ENCODE results near the gene DNAJC24.
"Not testable (repeated sequence)": the region's sequence is repeated elsewhere in the genome, so short reads cannot be mapped to it uniquely, and the experiment has no call there.

Gene DNAJC24, protein sequence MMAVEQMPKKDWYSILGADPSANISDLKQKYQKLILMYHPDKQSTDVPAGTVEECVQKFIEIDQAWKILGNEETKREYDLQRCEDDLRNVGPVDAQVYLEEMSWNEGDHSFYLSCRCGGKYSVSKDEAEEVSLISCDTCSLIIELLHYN

DNA sequence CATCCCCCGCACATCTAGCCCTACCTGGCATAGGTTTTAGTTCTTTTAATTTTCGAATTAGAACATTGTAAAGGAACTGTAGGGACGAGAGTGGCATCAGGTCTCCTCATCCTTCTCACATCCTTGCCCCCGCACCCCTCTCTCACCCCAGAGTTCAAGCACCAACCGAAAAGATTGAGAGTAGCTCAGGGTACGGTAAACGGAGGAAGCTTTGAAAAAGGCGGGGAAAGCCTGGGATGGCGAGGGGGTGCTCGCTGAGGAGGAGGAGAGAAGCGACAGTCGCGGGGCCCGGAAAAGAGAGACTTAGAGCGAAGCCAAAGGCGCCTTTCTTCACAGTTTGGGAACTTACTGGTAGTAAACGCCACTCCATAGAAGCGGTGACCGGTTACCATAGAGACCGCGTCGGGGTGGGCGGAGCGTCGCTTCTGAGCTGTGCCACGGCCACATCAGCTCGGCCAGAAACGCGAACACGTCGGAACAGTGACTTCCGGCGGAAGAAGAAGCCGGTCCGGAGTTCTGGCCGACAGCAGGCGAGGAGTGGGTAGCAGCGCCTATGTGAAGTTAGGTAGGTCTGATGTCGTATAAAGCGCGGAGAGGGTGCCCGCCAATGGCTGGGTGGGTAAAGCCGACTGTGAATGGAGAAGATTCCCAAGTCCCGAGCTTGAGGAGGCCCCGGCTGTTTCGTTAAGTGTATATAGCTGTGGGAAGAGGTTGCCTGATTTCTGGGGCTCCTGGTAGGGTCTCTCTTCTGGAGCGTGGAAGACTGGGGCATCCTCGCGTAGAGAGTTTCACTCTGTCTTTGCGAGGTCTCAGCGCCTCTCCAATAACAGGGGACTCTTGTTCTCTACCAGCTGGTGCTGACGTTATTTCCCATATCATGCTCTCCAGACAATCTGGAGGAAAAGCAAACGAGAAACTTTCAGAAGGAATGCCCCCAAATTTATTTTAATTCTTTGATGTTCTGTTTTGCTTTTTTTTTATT is at the start of gene DNAJC24, which contains the start of gene DCDC1:
Gene DNAJC24, plus strand, starts transcription at position 513 of the 982 bp plus-strand sequence. CDS start 889 bp downstream, outside the sequence.
Gene DCDC1, minus strand, starts transcription at position 392 of the 982 bp plus-strand sequence. CDS start 41,459 bp downstream, outside the sequence.
- DNase-seq (ENCODE audit: insufficient read length, low spot score) (peak; percentile 40), FAIRE-seq (peak; percentile 98)

- DNase-seq (ENCODE audit: insufficient read length, low spot score); FAIRE-seq: not testable (repeated sequence)
Observed at GRCh38 chr11:31321494-31321893, 48.2 kb upstream of the DNAJC24 start.

DNA sequence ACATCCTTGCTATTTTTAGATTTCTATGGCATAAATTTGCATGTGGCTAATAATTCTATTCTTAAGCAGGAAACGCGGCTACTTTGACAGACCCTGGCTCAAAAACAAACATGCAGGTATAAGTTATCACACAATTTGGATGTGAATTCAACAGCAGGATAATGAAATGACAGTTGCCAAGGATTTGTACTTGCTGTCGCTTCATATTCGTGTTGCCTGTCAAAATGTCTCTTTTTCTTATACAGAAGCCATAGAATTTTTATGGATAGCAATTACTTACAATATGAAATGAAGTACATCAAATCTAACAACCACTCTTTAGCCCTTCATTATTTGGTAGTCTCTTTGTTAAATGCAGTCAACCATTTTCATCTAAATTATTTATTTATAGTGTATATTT is 46.5 kb upstream of the DNAJC24 start:
- FAIRE-seq (no peak), DNase-seq (ENCODE audit: insufficient read length, low spot score) (no peak)

GRCh38 chr11:31325160-31325559 is 44.5 kb upstream of the DNAJC24 start:
- no peak for FAIRE-seq
- DNase-seq (ENCODE audit: insufficient read length, low spot score), result no peak

DNA sequence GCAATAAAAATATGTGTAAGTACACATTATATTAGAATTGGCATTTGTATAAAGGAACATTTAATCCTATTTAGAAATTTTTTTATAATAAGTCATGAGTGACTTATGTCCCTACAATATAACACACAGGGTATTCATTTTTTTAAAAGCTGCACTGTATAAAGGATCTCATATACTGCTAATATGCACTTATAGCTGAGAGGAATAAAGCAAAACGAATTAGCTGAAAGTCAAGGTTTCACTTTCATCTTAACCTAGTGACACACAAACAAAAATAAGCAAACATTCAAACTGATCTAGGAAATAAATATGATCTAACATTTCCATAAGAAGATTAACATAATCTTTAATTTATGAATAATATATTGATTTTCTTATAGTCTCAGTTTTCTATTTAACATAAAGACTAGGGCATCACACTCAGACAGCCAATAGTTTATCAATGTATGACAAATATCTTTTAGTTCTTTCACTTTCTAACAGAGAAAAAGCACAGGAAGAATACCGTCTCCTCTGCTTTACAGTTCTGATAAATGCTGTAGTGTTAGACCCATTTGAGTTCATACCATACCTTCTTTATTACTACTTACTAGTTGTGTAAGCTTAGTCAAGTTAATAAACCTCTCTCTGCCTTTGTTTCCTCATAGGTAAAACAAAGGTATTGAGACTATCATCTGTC is 43.1 kb upstream of the DNAJC24 start:
- no peak for DNase-seq (ENCODE audit: insufficient read length, low spot score)
- FAIRE-seq, result no peak

GRCh38 chr11:31327417-31327816 is 42.2 kb upstream of the DNAJC24 start:
- FAIRE-seq, result no peak
- DNase-seq (ENCODE audit: insufficient read length, low spot score), result no peak

DNA sequence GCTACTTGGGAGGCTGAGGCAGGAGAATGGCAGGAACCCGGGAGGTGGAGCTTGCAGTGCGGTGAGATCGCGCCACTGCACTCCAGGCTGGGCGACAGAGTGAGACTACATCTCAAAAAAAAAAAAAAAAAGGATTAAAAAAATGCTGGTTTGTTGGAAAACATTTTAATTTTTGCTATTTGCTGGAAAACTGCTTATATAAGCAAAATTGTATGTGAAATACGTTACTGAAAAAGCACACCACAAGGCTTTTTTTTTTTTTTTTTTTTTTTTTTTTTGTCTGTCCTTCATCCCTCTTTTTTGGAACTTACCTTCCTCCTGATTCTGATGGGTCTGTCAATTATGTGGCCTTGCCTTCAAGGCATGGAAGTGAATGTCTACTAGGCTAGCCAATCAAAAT is 41.0 kb upstream of the DNAJC24 start:
- FAIRE-seq (no peak), DNase-seq (ENCODE audit: insufficient read length, low spot score) (no peak)

- no peak for DNase-seq (ENCODE audit: insufficient read length, low spot score)
- FAIRE-seq, result no peak
Observed at GRCh38 chr11:31337806-31338205, 31.9 kb upstream of the DNAJC24 start.

DNA sequence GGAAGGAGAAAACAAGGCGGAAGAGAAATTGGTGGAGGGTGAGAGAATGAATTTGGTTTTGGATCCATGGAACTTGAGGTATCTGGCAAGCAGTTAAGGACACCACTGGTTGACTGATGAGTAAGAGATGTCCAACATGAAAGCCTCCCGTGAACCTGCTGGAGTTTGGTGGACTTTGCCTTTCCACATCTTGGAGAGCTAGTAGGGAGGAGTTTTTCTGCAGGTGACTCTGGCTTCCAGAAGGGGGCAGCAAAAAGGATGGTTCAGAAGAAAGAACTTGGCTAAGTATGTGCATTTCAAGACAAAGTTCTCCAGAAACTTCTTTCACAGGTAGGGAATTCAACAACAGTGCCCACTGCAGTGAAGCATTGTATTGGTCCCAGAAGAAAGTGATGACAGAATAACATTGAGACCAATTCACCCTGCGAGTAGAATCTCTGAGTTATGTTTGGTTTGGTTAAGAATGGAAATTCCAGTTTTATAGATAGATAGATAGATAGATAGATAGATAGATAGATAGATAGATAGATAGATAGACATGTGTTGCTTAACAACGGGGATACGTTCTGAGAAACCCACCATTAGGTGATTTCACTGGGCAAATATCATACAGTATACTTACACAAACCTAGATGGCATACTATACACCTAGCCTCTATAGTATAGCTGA is 28.6 kb upstream of the DNAJC24 start:
- FAIRE-seq (peak; percentile 74), DNase-seq (ENCODE audit: insufficient read length, low spot score) (no peak)

GRCh38 chr11:31351168-31351567 is 18.5 kb upstream of the DNAJC24 start:
- DNase-seq (ENCODE audit: insufficient read length, low spot score) (no peak), FAIRE-seq (no peak)

DNA sequence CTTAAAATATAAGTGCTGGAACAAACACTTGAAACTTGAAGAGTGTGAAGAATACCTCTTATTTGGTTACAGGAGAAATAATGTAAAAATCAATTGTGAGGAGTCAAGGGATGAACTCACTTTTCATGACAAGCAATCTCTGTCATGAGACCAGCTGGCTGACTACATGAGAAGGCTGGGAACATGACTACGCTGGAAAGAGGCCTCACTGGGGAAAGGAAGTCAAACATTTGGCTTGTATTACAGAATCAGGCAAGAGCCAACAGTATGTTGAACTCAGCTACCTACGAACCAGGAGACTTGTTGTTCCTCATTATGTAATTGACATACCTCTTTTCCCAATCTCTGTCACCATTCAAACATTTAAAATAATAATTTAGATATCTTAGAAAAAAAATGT is 14.5 kb upstream of the DNAJC24 start:
- FAIRE-seq, result no peak

DNA sequence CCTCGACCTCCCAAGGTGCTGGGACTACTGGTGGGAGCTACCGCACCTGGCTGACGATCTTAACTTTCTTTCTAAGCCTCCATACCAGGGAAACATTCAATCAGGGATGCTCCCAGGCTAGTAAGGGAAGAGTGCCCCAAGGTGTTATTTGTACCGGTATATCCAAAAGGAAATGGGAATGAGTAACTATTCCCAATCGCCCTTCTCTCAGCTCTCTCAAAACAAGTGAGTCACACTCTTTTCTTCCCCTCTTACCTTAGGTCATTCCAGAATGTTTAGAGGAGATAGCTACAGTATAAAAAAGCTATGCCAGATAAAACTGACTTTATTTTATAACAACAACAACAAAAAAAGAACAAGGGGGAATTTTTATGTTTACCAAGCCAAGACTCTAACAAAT is 13.8 kb upstream of the DNAJC24 start:
- DNase-seq (ENCODE audit: insufficient read length, low spot score) (no peak), FAIRE-seq (no peak)

More for the DNA sequence above, 14.5 kb upstream of the DNAJC24 start:
- no peak for DNase-seq (ENCODE audit: insufficient read length, low spot score)

GRCh38 chr11:31361743-31362142 is 7.9 kb upstream of the DNAJC24 start:
- FAIRE-seq (no peak), DNase-seq (ENCODE audit: insufficient read length, low spot score) (no peak)

DNA sequence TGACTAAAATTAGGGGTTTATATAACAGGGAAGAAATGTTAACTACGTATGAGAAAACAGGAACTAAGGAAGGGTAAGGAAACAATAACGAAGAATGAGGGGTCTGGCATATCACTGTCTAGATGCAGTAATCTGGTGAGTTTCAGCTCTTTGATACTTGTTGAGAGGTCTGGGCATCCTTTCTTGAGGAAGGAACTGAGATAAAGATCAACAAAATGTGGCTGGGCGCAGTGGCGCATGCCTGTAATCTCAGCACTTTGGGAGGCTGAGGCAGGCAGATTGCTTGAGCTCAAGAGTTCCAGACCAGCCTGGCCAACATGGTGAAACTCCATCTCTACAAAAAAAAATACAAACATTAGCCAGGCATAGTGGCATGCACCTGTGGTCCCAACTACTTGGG is 2.9 kb upstream of the DNAJC24 start:
- no peak for FAIRE-seq

DNA sequence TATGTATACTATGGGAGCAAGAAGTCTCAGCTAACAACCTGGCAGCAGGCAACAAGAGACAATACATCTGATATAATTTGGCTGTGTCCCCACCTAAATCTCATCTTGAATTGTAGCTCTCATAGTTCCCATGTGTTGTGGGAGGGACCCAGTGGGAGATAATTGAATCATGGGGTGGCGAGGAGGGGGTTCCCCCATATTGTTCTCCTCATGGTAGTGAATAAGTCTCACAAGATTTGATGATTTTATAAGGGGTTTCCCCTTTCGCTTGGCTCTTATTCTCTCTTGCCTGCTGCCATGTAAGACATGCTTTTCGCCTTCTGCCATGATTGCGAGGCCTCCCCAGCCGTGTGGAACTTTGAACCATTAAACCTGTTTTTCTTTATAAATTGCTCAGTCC is 6.2 kb downstream of the DNAJC24 start:
- DNase-seq (ENCODE audit: insufficient read length, low spot score) (no peak), FAIRE-seq (no peak)

More for the DNA sequence above, 2.9 kb upstream of the DNAJC24 start:
- no peak for DNase-seq (ENCODE audit: insufficient read length, low spot score)

- DNase-seq (ENCODE audit: insufficient read length, low spot score) (no peak), FAIRE-seq (no peak)
Observed at GRCh38 chr11:31383116-31383515, 13.5 kb downstream of the DNAJC24 start.

- no peak for DNase-seq (ENCODE audit: insufficient read length, low spot score)
Observed at GRCh38 chr11:31387379-31387778, 17.7 kb downstream of the DNAJC24 start.

DNA sequence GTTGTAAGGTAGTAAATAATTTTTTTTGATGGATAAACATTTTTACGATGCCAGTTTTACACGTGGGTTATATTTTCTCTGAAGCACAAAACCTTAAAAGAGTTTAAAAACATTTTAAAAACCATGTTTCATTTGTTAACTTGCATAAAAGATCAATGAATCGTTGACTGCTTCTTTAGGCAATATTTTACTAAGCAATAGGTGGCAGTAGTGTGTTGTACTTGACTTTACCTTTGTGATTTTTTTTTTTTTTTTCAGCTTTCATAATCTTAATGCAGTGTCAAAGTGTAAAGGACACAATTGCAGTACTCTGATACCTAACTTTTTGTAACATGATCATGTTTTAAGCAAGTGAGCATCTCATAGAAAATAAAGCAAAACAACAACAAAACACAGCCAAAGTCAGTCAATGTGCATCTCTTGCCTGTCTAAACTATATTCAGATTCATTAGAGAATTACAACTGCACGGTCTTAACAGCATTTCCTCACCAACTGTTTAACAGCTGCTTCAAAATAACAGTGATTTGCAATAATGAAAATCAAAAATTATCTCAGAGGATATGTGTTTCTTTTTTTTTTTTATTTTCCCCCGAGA is 27.7 kb downstream of the DNAJC24 start:
- DNase-seq (ENCODE audit: insufficient read length, low spot score), result peak; percentile 1

More at GRCh38 chr11:31387379-31387778, 17.7 kb downstream of the DNAJC24 start:
- no peak for FAIRE-seq

DNA sequence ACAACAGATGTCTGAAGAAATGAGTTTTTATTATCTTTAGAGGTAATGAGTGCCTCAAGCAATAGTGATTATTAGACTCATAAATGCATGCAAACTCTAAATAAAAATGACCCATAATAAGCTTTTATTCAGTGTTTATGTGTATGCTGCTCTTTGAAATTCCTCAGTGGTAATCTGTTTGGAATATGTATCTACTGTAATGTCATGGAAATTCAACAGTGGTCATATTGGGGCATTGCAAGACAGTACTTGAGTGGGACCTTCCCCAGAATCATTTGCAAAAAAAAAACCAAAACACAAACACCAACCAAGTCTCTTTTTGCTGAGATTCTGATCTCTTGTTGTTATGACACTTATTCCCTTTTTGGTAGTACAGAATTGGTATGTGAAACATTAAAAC is 35.0 kb downstream of the DNAJC24 start:
- FAIRE-seq (no peak), DNase-seq (ENCODE audit: insufficient read length, low spot score) (no peak)

More for the DNA sequence above, 27.7 kb downstream of the DNAJC24 start:
- peak; percentile 83 for FAIRE-seq

DNA sequence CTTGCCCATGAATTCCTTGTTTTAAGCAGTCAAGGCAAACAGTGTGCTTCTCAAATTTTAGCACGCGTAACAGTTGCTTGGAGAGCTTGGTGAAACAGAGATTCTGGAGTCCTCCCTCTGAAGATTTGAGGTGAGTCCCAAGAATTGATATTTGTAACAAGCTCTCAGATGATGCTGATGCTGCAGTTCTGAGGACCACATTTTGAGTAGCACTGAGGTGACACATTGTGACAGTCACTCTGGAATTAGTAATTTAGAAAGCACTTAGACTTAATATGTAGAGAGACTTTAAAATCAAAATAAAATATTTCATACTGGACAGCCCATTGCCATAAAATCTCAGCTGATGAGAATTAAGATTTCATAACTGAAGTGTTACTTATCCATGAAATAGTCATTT is 38.5 kb downstream of the DNAJC24 start:
- no peak for FAIRE-seq
- no peak for DNase-seq (ENCODE audit: insufficient read length, low spot score)

Measured in GM19239 (cell line).